ENCODE measurements around the gene C19orf25. TPM values are rescaled to one million over a fixed set of nuclear protein-coding genes. Genes with fewer than 3 reads are reported as not detected.

Gene C19orf25
- total and polyA plus RNA-seq, 10 of the 15 experiments (the other 5 are each of a cell fraction or from before 2014, with no cell fraction given), result 1.2 to 67.0 (median 25.6) TPM

DNA sequence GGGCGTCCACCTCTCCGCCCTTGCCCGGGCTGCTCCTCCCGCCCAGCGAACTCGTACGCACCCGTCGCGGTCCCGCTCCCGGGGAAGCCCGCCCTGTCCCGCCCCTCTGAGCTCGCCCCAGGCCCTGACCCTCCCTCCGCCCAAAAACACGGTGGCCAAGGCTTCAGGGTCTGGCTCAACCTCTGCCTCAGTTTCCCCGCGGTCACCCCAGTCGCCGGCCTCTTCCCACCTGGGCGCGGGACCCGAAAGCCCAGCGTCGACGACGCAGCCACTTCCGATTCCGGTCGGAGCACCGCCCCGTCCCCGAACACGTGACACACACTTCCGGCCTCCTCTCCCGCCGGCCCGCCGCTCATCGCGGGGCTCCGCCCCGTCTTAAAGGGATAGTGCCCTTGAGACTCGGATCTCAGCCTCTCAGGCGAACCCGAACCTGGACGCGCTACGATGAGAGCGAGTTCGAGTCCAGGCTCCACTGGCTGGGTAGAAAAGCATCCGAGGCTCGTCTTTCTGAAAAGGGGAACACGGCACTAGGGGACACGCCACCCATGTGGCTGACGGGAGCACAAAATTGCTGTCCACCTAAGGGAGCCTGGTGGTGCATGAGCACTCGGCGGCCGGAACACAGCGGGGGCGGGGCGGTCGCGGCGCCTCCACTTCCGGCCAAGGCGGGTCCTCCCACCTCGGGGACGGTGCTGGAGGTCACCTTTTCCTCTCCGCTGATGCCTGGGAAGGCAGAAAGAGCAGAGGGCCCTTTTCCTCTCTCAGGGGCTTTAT is at the start of gene C19orf25 (continued):
- TF ChIP-seq, protein P1, sequence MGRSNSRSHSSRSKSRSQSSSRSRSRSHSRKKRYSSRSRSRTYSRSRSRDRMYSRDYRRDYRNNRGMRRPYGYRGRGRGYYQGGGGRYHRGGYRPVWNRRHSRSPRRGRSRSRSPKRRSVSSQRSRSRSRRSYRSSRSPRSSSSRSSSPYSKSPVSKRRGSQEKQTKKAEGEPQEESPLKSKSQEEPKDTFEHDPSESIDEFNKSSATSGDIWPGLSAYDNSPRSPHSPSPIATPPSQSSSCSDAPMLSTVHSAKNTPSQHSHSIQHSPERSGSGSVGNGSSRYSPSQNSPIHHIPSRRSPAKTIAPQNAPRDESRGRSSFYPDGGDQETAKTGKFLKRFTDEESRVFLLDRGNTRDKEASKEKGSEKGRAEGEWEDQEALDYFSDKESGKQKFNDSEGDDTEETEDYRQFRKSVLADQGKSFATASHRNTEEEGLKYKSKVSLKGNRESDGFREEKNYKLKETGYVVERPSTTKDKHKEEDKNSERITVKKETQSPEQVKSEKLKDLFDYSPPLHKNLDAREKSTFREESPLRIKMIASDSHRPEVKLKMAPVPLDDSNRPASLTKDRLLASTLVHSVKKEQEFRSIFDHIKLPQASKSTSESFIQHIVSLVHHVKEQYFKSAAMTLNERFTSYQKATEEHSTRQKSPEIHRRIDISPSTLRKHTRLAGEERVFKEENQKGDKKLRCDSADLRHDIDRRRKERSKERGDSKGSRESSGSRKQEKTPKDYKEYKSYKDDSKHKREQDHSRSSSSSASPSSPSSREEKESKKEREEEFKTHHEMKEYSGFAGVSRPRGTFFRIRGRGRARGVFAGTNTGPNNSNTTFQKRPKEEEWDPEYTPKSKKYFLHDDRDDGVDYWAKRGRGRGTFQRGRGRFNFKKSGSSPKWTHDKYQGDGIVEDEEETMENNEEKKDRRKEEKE (IDR thresholded peaks at IDR 0.05), result no peak
- TF ChIP-seq, protein P2, sequence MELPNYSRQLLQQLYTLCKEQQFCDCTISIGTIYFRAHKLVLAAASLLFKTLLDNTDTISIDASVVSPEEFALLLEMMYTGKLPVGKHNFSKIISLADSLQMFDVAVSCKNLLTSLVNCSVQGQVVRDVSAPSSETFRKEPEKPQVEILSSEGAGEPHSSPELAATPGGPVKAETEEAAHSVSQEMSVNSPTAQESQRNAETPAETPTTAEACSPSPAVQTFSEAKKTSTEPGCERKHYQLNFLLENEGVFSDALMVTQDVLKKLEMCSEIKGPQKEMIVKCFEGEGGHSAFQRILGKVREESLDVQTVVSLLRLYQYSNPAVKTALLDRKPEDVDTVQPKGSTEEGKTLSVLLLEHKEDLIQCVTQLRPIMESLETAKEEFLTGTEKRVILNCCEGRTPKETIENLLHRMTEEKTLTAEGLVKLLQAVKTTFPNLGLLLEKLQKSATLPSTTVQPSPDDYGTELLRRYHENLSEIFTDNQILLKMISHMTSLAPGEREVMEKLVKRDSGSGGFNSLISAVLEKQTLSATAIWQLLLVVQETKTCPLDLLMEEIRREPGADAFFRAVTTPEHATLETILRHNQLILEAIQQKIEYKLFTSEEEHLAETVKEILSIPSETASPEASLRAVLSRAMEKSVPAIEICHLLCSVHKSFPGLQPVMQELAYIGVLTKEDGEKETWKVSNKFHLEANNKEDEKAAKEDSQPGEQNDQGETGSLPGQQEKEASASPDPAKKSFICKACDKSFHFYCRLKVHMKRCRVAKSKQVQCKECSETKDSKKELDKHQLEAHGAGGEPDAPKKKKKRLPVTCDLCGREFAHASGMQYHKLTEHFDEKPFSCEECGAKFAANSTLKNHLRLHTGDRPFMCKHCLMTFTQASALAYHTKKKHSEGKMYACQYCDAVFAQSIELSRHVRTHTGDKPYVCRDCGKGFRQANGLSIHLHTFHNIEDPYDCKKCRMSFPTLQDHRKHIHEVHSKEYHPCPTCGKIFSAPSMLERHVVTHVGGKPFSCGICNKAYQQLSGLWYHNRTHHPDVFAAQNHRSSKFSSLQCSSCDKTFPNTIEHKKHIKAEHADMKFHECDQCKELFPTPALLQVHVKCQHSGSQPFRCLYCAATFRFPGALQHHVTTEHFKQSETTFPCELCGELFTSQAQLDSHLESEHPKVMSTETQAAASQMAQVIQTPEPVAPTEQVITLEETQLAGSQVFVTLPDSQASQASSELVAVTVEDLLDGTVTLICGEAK (IDR thresholded peaks at IDR 0.05; ENCODE audit: borderline replicate concordance), result peak; percentile 92
- TF ChIP-seq, protein P3, sequence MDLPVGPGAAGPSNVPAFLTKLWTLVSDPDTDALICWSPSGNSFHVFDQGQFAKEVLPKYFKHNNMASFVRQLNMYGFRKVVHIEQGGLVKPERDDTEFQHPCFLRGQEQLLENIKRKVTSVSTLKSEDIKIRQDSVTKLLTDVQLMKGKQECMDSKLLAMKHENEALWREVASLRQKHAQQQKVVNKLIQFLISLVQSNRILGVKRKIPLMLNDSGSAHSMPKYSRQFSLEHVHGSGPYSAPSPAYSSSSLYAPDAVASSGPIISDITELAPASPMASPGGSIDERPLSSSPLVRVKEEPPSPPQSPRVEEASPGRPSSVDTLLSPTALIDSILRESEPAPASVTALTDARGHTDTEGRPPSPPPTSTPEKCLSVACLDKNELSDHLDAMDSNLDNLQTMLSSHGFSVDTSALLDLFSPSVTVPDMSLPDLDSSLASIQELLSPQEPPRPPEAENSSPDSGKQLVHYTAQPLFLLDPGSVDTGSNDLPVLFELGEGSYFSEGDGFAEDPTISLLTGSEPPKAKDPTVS (IDR thresholded peaks at IDR 0.05; ENCODE audit: low read depth, low read length), result no peak
- TF ChIP-seq, protein P4, sequence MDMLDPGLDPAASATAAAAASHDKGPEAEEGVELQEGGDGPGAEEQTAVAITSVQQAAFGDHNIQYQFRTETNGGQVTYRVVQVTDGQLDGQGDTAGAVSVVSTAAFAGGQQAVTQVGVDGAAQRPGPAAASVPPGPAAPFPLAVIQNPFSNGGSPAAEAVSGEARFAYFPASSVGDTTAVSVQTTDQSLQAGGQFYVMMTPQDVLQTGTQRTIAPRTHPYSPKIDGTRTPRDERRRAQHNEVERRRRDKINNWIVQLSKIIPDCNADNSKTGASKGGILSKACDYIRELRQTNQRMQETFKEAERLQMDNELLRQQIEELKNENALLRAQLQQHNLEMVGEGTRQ (IDR thresholded peaks at IDR 0.05; ENCODE audit: borderline replicate concordance, low read depth, low read length), result peak; percentile 85
- TF ChIP-seq ASH2L (IDR thresholded peaks at IDR 0.05; ENCODE audit: borderline replicate concordance, low read depth), result no peak
- peak; percentile 97 for TF ChIP-seq RAD51 (IDR thresholded peaks at IDR 0.05)
- no peak for TF ChIP-seq FOS (IDR thresholded peaks at IDR 0.05; ENCODE audit: borderline replicate concordance, extremely low read depth, insufficient read length)
- TF ChIP-seq, protein P5, sequence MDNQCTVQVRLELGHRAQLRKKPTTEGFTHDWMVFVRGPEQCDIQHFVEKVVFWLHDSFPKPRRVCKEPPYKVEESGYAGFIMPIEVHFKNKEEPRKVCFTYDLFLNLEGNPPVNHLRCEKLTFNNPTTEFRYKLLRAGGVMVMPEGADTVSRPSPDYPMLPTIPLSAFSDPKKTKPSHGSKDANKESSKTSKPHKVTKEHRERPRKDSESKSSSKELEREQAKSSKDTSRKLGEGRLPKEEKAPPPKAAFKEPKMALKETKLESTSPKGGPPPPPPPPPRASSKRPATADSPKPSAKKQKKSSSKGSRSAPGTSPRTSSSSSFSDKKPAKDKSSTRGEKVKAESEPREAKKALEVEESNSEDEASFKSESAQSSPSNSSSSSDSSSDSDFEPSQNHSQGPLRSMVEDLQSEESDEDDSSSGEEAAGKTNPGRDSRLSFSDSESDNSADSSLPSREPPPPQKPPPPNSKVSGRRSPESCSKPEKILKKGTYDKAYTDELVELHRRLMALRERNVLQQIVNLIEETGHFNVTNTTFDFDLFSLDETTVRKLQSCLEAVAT (IDR thresholded peaks at IDR 0.05), result no peak
- no peak for TF ChIP-seq BACH1 (IDR thresholded peaks at IDR 0.05; ENCODE audit: borderline replicate concordance)
- TF ChIP-seq, protein P6, sequence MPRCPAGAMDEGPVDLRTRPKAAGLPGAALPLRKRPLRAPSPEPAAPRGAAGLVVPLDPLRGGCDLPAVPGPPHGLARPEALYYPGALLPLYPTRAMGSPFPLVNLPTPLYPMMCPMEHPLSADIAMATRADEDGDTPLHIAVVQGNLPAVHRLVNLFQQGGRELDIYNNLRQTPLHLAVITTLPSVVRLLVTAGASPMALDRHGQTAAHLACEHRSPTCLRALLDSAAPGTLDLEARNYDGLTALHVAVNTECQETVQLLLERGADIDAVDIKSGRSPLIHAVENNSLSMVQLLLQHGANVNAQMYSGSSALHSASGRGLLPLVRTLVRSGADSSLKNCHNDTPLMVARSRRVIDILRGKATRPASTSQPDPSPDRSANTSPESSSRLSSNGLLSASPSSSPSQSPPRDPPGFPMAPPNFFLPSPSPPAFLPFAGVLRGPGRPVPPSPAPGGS (IDR thresholded peaks at IDR 0.05; ENCODE audit: borderline replicate concordance, insufficient read depth, low read depth, low read length, poor library complexity, severe bottlenecking), result no peak
- peak; percentile 37 for TF ChIP-seq RUNX3 (IDR thresholded peaks at IDR 0.05; ENCODE audit: low read length)
- TF ChIP-seq PAX5 (IDR thresholded peaks at IDR 0.05; ENCODE audit: borderline replicate concordance, low read depth, low read length), result 0 out of 2 replicates have a peak, but pooled peaks have one; percentile 16
- TF ChIP-seq SIX5 (IDR thresholded peaks at IDR 0.05; ENCODE audit: low read depth, low read length, severe bottlenecking), result no peak
- peak in 1 of 2 experiments; percentile 86; a peak in 2 of 3 replicates for TF ChIP-seq EGR1 (IDR thresholded peaks at IDR 0.05; ENCODE audit: borderline replicate concordance in 1 of 2, low read depth in 2 of 2, low read length in 2 of 2)
- peak; percentile 62 for TF ChIP-seq SP1 (IDR thresholded peaks at IDR 0.05; ENCODE audit: low read depth, low read length)

Measured in GM12878 (cell line).